GM19043 (cell line): ENCODE measurements around the gene C14orf132.

Experiments used
- ATAC-seq: cut with Tn5 transposase; IDR thresholded peaks from one replicate; pipeline ENCODE4 v1.9.1; 2021; ENCODE audit warnings: low read depth; ENCODE audit not compliant: unreplicated experiment

Gene C14orf132

GRCh38 chr14:96139879-96140278 lies 100.7 kb downstream of the C14orf132 start:
- no peak for ATAC-seq

GRCh38 chr14:96140952-96141351 lies 101.8 kb downstream of the C14orf132 start:
- no peak for ATAC-seq
